GM12865 (cell line): ENCODE data around the gene BMPR1A.
"Not testable (repeated sequence)": the region's sequence is repeated elsewhere in the genome, so short reads cannot be mapped to it uniquely, and the experiment has no call there.

Source experiments
- DNase-seq: peaks from one replicate; pipeline ENCODE4 v3.0.0; 2010; ENCODE audit warnings: low read depth
- H3K4me3 ChIP-seq: 2 replicates; pipeline ENCODE4 v1.5.1; 2011; ENCODE audit warnings: mild to moderate bottlenecking, low read depth, low read length, control low read depth
- CTCF ChIP-seq: IDR thresholded peaks from 2 replicates; pipeline ENCODE4 v1.5.1; 2011; ENCODE audit warnings: low read length, control low read depth, low read depth, inconsistent platforms; ENCODE audit not compliant: insufficient read depth; ENCODE audit errors: missing control alignments

The BMPR1A gene

GRCh38 chr10:86905429-86905828, 149.0 kb downstream of the BMPR1A start:
- no peak for DNase-seq
- no peak overlapping the region for H3K4me3 ChIP-seq
- no peak for TF ChIP-seq CTCF

- DNase-seq, result no peak
- no peak for TF ChIP-seq CTCF
- no peak overlapping the region for H3K4me3 ChIP-seq
Measured at GRCh38 chr10:86914734-86915133, 158.3 kb downstream of the BMPR1A start.

- DNase-seq, result no peak
- no peak overlapping the region for H3K4me3 ChIP-seq
- TF ChIP-seq CTCF, result no peak
Measured at GRCh38 chr10:86918022-86918471, 161.6 kb downstream of the BMPR1A start.

GRCh38 chr10:86922553-86922961, 166.1 kb downstream of the BMPR1A start:
- DNase-seq, result no peak
- no peak for TF ChIP-seq CTCF
- H3K4me3 ChIP-seq, result no peak overlapping the region

- no peak for DNase-seq
- H3K4me3 ChIP-seq, result no peak overlapping the region
- TF ChIP-seq CTCF, result no peak
Measured at GRCh38 chr10:86929468-86930380, 173.3 kb downstream of the BMPR1A start.

GRCh38 chr10:86931872-86932271, 175.5 kb downstream of the BMPR1A start:
- DNase-seq, result no peak
- no peak overlapping the region for H3K4me3 ChIP-seq
- TF ChIP-seq CTCF, result no peak

- no peak for TF ChIP-seq CTCF
- no peak for DNase-seq
Measured at GRCh38 chr10:86932674-86933073, 176.3 kb downstream of the BMPR1A start.

GRCh38 chr10:86934162-86934711, 177.8 kb downstream of the BMPR1A start:
- H3K4me3 ChIP-seq, DNase-seq: not testable (repeated sequence)

More at GRCh38 chr10:86932674-86933073, 176.3 kb downstream of the BMPR1A start:
- H3K4me3 ChIP-seq, result no peak overlapping the region
